AG04450 (cell line): Measurements from ENCODE around the gene NBPF26. TPM values are rescaled to one million over a fixed set of nuclear protein-coding genes. Genes with fewer than 3 reads are reported as not detected.
"Not testable (repeated sequence)": the region's sequence is repeated elsewhere in the genome, so short reads cannot be mapped to it uniquely, and the experiment has no call there.

Source experiments
- CTCF ChIA-PET: fragments of 300-600, 350-600 bp; formaldehyde crosslinking; extraction: SDS; loops from one replicate; lab custom pipeline; 2022; ENCODE audit warnings: antibody characterized with exemption, inconsistent platforms; lab: Charles Lee
- POLR2A ChIA-PET: fragments of 350-600 bp; formaldehyde crosslinking; extraction: SDS; loops from one replicate; lab custom pipeline; 2021; ENCODE audit warnings: antibody characterized with exemption, inconsistent platforms; lab: Yijun Ruan, JAX
- DNase-seq: peaks from one replicate; pipeline ENCODE4 v3.0.0-alpha.2; 2011; ENCODE audit warnings: low read depth, low spot score
- H3K27ac ChIP-seq: one replicate; pipeline ENCODE4 v1.5.1; 2012; ENCODE audit warnings: low read depth, low read length, control low read depth
- H3K27me3 ChIP-seq: one replicate; pipeline ENCODE4 v1.6.0; 2012; ENCODE audit warnings: low read length; ENCODE audit not compliant: control insufficient read depth, insufficient read depth
- H3K4me3 ChIP-seq: 2 replicates; pipeline ENCODE4 v1.5.1; 2011; ENCODE audit warnings: mild to moderate bottlenecking, low read depth, low read length, control low read depth
- H3K9me3 ChIP-seq: 2 replicates; pipeline ENCODE4 v1.5.1; 2012; ENCODE audit warnings: low read length; ENCODE audit not compliant: control insufficient read depth, insufficient read depth
- polyA plus RNA-seq: library from polyadenylated mRNA; depleted of rRNA; stranded (reverse); fragments of >200 nt; gene quantifications from 2 replicates; pipeline ENCODE4 v1.2.3, GENCODE V29; 2011; rRNA removed
- small RNA-seq: library from RNA; depleted of rRNA; stranded (forward); fragments of <200 nt; gene quantifications from one replicate; pipeline ENCODE3, GENCODE V24; 2012; ENCODE audit warnings: low read depth; ENCODE audit not compliant: insufficient read length

NBPF26 gene
- polyA plus RNA-seq, 1 experiment, result 21.6 TPM

DNA sequence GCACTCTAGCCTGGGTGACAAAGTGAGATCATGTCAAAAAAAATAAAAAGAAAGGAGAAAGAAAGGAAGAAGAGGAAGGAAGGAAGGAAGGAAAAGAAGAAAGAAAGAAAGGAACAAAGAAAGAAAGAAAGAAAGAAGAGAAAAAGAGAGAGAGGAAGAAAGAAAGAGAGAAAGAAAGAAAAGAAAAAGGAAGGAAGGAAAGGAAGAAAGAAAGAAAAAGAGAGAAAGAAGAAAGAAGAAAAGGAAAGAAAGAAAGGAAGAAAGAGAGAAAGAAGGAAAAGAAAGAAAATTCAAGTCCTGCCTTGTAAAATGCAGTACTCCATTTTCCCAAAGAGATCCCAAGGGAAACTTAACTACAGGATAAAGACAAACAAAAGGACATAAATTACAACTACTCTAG is 154.5 kb downstream of the NBPF26 start:
- H3K4me3 ChIP-seq, H3K27ac ChIP-seq, POLR2A ChIA-PET, CTCF ChIA-PET, H3K27me3 ChIP-seq, DNase-seq, H3K9me3 ChIP-seq: not testable (repeated sequence)

DNA sequence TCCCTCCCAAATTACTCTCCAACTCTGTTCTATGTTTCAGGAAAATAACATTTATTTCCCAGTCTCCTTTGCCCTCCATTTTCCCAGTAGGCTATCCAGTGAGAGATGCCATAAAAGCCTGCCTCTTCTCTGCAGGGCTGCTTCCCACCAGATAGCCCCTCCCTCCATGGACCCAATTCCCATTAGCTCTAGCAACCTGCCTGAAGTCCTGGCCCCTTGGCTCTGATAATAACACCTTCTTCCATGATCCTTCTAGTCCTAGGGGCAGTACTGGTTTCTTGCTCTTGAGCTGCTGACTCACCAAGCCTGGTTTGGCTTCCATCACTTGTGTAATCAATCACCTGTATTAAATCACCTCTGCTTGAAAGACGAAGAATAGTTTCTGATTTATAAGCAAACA is 156.3 kb downstream of the NBPF26 start:
- DNase-seq, CTCF ChIA-PET, POLR2A ChIA-PET, H3K4me3 ChIP-seq, H3K27me3 ChIP-seq, H3K9me3 ChIP-seq, H3K27ac ChIP-seq: not testable (repeated sequence)

- POLR2A ChIA-PET, H3K27me3 ChIP-seq, H3K9me3 ChIP-seq, H3K4me3 ChIP-seq, H3K27ac ChIP-seq, CTCF ChIA-PET, DNase-seq: not testable (repeated sequence)
These were observed 158.2 kb downstream of the NBPF26 start for GRCh38 chr1:120881934-120882333.

Small RNA genes within 50 kb of the gene (small RNA-seq; reads per million reads assigned to genes)
- gene RNVU1-19, result 44.9 reads per million, percentile 85 among the genes with 10 or more reads in this experiment

Other genes with a start within 250 kb of the NBPF26 start
- 0.43 TPM in 1 of 2 replicates, not detected in the other for gene PPIAL4A, start 165.8 kb downstream of the NBPF26 start, polyA plus RNA-seq